ENCODE results near the gene ATRAID. TPM values are rescaled to one million over a fixed set of nuclear protein-coding genes. Genes with fewer than 3 reads are reported as not detected.

Gene ATRAID
- total and polyA plus RNA-seq, 9 donors: 84.5 to 121 (median 94.2) TPM

DNA sequence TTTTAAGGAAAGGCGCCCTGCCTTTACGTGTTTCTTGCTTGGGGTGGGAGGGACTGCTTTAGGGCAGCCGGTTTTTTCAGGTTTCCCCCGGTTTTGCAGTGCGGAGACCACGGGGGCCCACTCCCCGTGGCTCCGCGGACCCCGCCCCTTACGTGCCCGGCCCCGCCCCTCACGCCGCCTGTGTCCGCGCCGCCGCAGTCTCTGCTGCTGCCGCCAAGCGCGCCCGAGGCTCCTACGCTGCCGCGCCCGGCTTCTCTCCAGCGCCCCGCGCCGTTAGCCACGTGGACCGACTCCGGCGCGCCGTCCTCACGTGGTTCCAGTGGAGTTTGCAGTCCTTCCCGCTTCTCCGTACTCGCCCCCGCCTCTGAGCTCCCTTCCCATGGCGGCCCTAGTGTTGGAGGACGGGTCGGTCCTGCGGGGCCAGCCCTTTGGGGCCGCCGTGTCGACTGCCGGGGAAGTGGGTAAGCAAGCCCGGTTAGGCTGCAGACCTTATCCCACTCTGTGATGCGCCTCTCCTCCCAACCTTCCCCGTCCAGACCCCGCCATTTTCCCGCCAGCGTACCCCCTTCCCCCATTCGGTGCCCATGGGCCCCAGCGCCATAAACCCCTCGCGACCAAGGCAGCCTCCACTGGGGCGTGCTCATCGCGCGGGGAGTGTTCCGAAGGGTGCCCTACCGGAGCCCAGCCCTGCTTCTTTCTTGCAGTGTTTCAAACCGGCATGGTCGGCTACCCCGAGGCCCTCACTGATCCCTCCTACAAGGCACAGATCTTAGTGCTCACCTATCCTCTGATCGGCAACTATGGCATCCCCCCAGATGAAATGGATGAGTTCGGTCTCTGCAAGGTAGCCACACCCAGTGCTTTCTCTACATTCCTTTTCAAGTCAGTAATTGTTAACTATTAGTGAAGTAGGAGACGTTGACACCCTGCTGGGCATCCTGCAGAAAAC lies 5.6 kb downstream of the ATRAID start, which contains the start of gene CAD:
TSS of gene CAD (plus strand) at position 197 of the 949 bp plus-strand sequence. CDS start at position 380, 183 bp downstream.
- Histone ChIP-seq H3K27me3 (ENCODE audit: control insufficient read depth, insufficient read depth, low read length) (no peaks in the 10 kb centered on the region), H3K4me1 (ENCODE audit: control insufficient read depth, insufficient read depth, low read length) (peaks cover 14% of the 10 kb centered on the region), H3K4me3 (ENCODE audit: low read length) (peak within 1 kb of the TSS; percentile 86), H3K9me3 (replicated peaks; ENCODE audit: control insufficient read depth, low read depth, low read length) (no peaks in the 10 kb centered on the region), H3K36me3 (ENCODE audit: control insufficient read depth, insufficient read depth, low read length) (peaks cover 32% of the 10 kb centered on the region), H3K27ac (ENCODE audit: low read length) (peak within 1 kb of the TSS; percentile 83)
- DNase-seq: peak; percentile 91
- WGBS (ENCODE audit: insufficient coverage): under 1% methylated on average over 63 of the region's 72 CpGs

DNA sequence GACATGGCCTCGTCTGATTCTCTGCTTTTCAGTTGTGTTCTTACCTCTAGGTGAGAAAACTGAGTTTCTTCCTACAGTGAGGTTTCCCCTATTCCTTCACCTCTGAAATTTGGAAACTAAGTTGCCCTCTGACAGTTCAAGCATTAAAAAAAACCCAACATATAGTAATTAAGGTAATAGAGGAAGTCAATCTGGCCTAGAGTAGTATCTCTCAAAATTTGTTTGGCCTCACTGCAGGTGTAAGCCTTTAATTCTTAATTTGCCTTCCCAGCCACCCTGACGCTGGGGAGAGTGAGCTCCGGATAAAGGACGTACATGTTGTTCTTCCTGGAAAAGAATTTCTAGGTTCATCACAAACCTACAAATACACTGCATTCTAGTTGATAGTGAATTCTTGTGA lies 6.8 kb downstream of the ATRAID start:
- no peak overlapping the region for H3K4me3 ChIP-seq (ENCODE audit: low read length)
- peaks cover 41% of the 10 kb centered on the region for H3K36me3 ChIP-seq (ENCODE audit: control insufficient read depth, insufficient read depth, low read length)

DNA sequence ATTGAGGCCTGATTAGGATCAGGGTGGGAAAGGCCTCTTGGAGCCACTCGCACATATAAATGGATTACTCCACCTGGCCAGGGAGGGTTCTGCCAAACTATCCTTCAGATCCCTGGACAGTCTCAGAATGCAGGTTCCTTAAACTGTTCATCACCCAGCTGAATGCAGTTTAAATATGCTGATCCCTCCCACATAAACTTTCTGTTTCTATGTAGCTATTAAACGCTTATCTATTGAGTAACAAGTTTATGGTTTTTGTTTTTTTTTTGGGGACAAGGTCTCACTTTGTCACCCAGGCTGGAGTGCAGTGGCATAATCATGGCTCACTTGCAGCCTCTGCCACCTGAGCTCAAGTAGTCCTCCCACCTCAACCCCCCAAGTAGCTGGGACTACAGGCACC lies 7.2 kb downstream of the ATRAID start:
- Histone ChIP-seq H3K27ac (ENCODE audit: low read length) (no peak overlapping the region), H3K4me3 (ENCODE audit: low read length) (no peak overlapping the region), H3K36me3 (ENCODE audit: control insufficient read depth, insufficient read depth, low read length) (peaks cover 45% of the 10 kb centered on the region), H3K4me1 (ENCODE audit: control insufficient read depth, insufficient read depth, low read length) (peaks cover 9% of the 10 kb centered on the region), H3K9me3 (replicated peaks; ENCODE audit: control insufficient read depth, low read depth, low read length) (no peaks in the 10 kb centered on the region), H3K27me3 (ENCODE audit: control insufficient read depth, insufficient read depth, low read length) (no peaks in the 10 kb centered on the region)
- 100% methylated on average over 1 of the region's 2 CpGs for WGBS (ENCODE audit: insufficient coverage)
- no peak for DNase-seq

More for the DNA sequence above, 6.8 kb downstream of the ATRAID start:
- no CpG with 5 or more reads among the region's 4 CpGs for WGBS (ENCODE audit: insufficient coverage)
- H3K27me3 ChIP-seq (ENCODE audit: control insufficient read depth, insufficient read depth, low read length): no peaks in the 10 kb centered on the region
- peaks cover 9% of the 10 kb centered on the region for H3K4me1 ChIP-seq (ENCODE audit: control insufficient read depth, insufficient read depth, low read length)
- H3K9me3 ChIP-seq (replicated peaks; ENCODE audit: control insufficient read depth, low read depth, low read length): no peaks in the 10 kb centered on the region
- DNase-seq: no peak
- no peak overlapping the region for H3K27ac ChIP-seq (ENCODE audit: low read length)

DNA sequence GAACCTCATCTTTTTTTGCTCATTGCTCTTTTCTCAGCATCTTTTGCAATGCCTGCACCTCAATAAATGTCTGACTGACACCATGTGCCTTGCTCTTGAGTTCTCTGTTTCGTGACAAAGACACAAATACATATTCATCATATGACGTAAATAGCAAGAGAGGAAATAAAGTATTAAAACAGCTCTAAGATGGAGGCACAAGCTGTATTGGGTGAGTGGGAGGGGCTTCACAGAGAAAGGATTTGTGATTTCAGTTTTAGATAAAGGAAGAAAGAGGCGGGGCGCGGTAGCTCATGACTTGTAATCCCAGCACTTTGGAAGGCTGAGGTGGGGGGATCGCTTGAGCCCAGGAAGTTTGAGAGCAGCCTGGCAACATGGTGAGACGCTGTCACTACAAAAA lies 8.2 kb downstream of the ATRAID start:
- H3K27ac ChIP-seq (ENCODE audit: low read length): no peak overlapping the region
- no peak for DNase-seq
- H3K36me3 ChIP-seq (ENCODE audit: control insufficient read depth, insufficient read depth, low read length): peaks cover 52% of the 10 kb centered on the region
- H3K9me3 ChIP-seq (replicated peaks; ENCODE audit: control insufficient read depth, low read depth, low read length): no peaks in the 10 kb centered on the region
- H3K4me3 ChIP-seq (ENCODE audit: low read length): no peak overlapping the region
- WGBS (ENCODE audit: insufficient coverage): 81% methylated on average over 2 of the region's 7 CpGs
- H3K27me3 ChIP-seq (ENCODE audit: control insufficient read depth, insufficient read depth, low read length): no peaks in the 10 kb centered on the region
- H3K4me1 ChIP-seq (ENCODE audit: control insufficient read depth, insufficient read depth, low read length): peaks cover 9% of the 10 kb centered on the region

DNA sequence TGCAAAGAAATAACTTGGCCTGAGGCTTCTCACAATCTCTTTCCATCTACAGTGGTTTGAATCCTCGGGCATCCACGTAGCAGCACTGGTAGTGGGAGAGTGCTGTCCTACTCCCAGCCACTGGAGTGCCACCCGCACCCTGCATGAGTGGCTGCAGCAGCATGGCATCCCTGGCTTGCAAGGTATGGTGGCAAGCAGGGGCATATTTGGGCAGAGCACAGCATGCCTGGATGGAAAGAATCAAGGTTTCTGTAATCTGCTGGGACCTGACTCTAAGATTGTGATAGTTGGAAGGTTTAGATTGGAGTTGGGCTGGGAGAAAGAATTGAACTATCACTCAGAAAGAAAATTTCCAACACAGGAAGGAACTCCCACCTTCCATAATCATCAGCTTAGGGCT lies 9.3 kb downstream of the ATRAID start:
- Histone ChIP-seq H3K27me3 (ENCODE audit: control insufficient read depth, insufficient read depth, low read length) (no peaks in the 10 kb centered on the region), H3K36me3 (ENCODE audit: control insufficient read depth, insufficient read depth, low read length) (peaks cover 58% of the 10 kb centered on the region), H3K4me1 (ENCODE audit: control insufficient read depth, insufficient read depth, low read length) (peaks cover 9% of the 10 kb centered on the region), H3K9me3 (replicated peaks; ENCODE audit: control insufficient read depth, low read depth, low read length) (no peaks in the 10 kb centered on the region), H3K27ac (ENCODE audit: low read length) (no peak overlapping the region), H3K4me3 (ENCODE audit: low read length) (no peak overlapping the region)
- 100% methylated on average over 1 of the region's 3 CpGs for WGBS (ENCODE audit: insufficient coverage)
- no peak for DNase-seq

DNA sequence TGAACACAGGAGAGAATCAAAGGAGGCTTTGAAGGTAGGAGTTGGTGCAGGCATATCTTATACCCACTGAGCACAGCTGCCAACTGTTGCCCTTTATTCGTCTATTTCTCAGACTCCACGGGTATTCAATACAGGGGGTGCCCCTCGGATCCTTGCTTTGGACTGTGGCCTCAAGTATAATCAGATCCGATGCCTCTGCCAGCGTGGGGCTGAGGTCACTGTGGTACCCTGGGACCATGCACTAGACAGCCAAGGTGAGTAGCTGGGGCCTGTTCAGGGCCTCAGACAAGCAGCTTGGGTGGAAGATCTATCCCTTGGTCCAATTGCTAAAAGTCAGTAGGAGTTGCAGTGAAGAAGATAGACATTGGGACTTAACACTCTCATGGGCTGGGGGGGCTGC lies 10.6 kb downstream of the ATRAID start:
- Histone ChIP-seq H3K27me3 (ENCODE audit: control insufficient read depth, insufficient read depth, low read length) (no peaks in the 10 kb centered on the region), H3K4me1 (ENCODE audit: control insufficient read depth, insufficient read depth, low read length) (peaks cover 6% of the 10 kb centered on the region), H3K4me3 (ENCODE audit: low read length) (no peak overlapping the region), H3K36me3 (ENCODE audit: control insufficient read depth, insufficient read depth, low read length) (peaks cover 69% of the 10 kb centered on the region), H3K27ac (ENCODE audit: low read length) (no peak overlapping the region), H3K9me3 (replicated peaks; ENCODE audit: control insufficient read depth, low read depth, low read length) (no peaks in the 10 kb centered on the region)
- DNase-seq: no peak
- WGBS (ENCODE audit: insufficient coverage): 87% methylated on average over 4 of the region's 5 CpGs

DNA sequence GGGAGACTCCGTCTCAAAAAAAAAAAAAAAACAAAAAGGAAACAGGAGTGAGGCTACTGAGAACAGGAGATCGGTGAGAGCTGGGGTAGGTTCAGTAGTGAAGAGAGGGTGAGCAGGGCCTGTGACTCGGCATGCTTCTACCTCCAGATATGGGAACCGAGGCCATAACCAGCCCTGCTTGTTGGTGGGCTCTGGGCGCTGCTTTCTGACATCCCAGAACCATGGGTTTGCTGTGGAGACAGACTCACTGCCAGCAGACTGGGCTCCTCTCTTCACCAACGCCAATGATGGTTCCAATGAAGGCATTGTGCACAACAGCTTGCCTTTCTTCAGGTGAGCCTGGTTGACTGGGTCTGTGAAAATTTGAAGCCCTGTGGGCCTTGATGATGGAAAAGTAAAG lies 11.6 kb downstream of the ATRAID start:
- Histone ChIP-seq H3K4me3 (ENCODE audit: low read length) (no peak overlapping the region), H3K36me3 (ENCODE audit: control insufficient read depth, insufficient read depth, low read length) (peaks cover 69% of the 10 kb centered on the region)
- WGBS (ENCODE audit: insufficient coverage): 99% methylated on average over 5 of the region's 6 CpGs

DNA sequence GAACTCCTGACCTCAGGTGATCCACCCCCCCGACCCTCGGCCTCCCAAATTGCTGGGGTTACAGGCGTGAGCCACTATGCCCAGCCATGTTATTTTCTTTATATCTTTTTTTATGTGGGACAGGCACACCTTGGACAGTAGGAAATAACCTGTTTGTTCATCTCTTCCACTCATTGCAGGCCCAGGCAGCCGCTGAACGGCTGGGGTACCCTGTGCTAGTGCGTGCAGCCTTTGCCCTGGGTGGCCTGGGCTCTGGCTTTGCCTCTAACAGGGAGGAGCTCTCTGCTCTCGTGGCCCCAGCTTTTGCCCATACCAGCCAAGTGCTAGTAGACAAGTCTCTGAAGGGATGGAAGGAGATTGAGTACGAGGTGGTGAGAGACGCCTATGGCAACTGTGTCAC lies 13.7 kb downstream of the ATRAID start:
- Histone ChIP-seq H3K36me3 (ENCODE audit: control insufficient read depth, insufficient read depth, low read length) (peaks cover 59% of the 10 kb centered on the region), H3K4me3 (ENCODE audit: low read length) (no peak overlapping the region), H3K4me1 (ENCODE audit: control insufficient read depth, insufficient read depth, low read length) (no peaks in the 10 kb centered on the region), H3K27ac (ENCODE audit: low read length) (no peak overlapping the region), H3K9me3 (replicated peaks; ENCODE audit: control insufficient read depth, low read depth, low read length) (no peaks in the 10 kb centered on the region), H3K27me3 (ENCODE audit: control insufficient read depth, insufficient read depth, low read length) (no peaks in the 10 kb centered on the region)
- DNase-seq: no peak
- WGBS (ENCODE audit: insufficient coverage): 93% methylated on average over 6 of the region's 9 CpGs

More for the DNA sequence above, 11.6 kb downstream of the ATRAID start:
- Histone ChIP-seq H3K27me3 (ENCODE audit: control insufficient read depth, insufficient read depth, low read length) (no peaks in the 10 kb centered on the region), H3K4me1 (ENCODE audit: control insufficient read depth, insufficient read depth, low read length) (no peaks in the 10 kb centered on the region), H3K27ac (ENCODE audit: low read length) (no peak overlapping the region), H3K9me3 (replicated peaks; ENCODE audit: control insufficient read depth, low read depth, low read length) (no peaks in the 10 kb centered on the region)
- DNase-seq: no peak

DNA sequence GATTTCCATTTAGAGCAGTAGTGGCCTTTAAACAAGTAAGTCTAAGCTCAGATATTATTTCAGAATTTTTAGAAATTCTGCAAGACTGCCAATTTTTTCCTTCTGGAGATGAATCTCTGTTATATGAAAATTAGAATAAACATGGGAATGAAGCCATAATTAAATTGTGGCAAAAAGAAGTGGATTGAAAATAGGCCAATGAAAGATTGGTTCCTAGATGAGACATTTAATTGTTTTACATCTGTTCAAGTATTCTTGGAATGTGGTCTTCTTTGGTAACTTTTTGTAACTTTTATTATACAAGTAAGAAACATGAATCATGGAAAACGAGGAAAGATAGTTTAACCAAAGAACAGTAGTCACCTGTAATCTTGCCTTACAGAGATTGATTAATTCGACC lies 15.7 kb downstream of the ATRAID start:
- H3K36me3 ChIP-seq (ENCODE audit: control insufficient read depth, insufficient read depth, low read length): peaks cover 61% of the 10 kb centered on the region
- no peaks in the 10 kb centered on the region for H3K9me3 ChIP-seq (replicated peaks; ENCODE audit: control insufficient read depth, low read depth, low read length)
- H3K27ac ChIP-seq (ENCODE audit: low read length): no peak overlapping the region
- H3K4me1 ChIP-seq (ENCODE audit: control insufficient read depth, insufficient read depth, low read length): no peaks in the 10 kb centered on the region
- H3K4me3 ChIP-seq (ENCODE audit: low read length): no peak overlapping the region
- WGBS (ENCODE audit: insufficient coverage): no CpG with 5 or more reads among the region's 2 CpGs
- no peak for DNase-seq
- no peaks in the 10 kb centered on the region for H3K27me3 ChIP-seq (ENCODE audit: control insufficient read depth, insufficient read depth, low read length)

DNA sequence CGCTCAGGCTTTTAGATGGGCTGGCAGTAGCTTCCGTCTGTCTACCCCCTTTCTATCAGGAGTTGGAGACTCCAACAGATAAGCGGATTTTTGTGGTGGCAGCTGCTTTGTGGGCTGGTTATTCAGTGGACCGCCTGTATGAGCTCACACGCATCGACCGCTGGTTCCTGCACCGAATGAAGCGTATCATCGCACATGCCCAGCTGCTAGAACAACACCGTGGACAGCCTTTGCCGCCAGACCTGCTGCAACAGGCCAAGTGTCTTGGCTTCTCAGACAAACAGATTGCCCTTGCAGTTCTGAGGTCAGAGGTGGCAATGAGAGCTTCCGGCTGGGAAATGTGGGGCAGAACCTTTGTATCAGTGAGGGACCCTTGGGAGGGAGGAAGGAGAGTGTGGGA lies 20.1 kb downstream of the ATRAID start:
- 91% methylated on average over 11 of the region's 13 CpGs for WGBS (ENCODE audit: insufficient coverage)
- no peak for DNase-seq
- H3K9me3 ChIP-seq (replicated peaks; ENCODE audit: control insufficient read depth, low read depth, low read length): no peaks in the 10 kb centered on the region
- H3K4me1 ChIP-seq (ENCODE audit: control insufficient read depth, insufficient read depth, low read length): no peaks in the 10 kb centered on the region
- no peak overlapping the region for H3K27ac ChIP-seq (ENCODE audit: low read length)
- H3K4me3 ChIP-seq (ENCODE audit: low read length): no peak overlapping the region
- H3K36me3 ChIP-seq (ENCODE audit: control insufficient read depth, insufficient read depth, low read length): peaks cover 62% of the 10 kb centered on the region
- no peaks in the 10 kb centered on the region for H3K27me3 ChIP-seq (ENCODE audit: control insufficient read depth, insufficient read depth, low read length)
